Astrocyte (in vitro differentiated cells and primary cell): ENCODE data around the gene ITGAX.

Experiments used
- CTCF ChIP-seq: IDR thresholded peaks from 2 replicates; pipeline ENCODE4 v1.5.1; 2011; ENCODE audit warnings: low read depth, mild to moderate bottlenecking, inconsistent platforms, low read length, moderate library complexity; ENCODE audit not compliant: insufficient read depth
- EZH2 ChIP-seq: IDR thresholded peaks from 2 replicates; pipeline ENCODE4 v1.6.1; 2012; ENCODE audit warnings: mild to moderate bottlenecking, low read length, inconsistent platforms; ENCODE audit not compliant: insufficient read depth

- no peak for TF ChIP-seq EZH2
- TF ChIP-seq CTCF: no peak
Measured at GRCh38 chr16:31380201-31380600, 25.2 kb downstream of the ITGAX start.
